Renal cortex interstitium (tissue), 11 donors: ENCODE measurements around the gene UTP25. TPM values are rescaled to one million over a fixed set of nuclear protein-coding genes. Genes with fewer than 3 reads are reported as not detected.
A peak's percentile ranks its signal among the peaks of the same experiment; 100 is the strongest.

Source experiments
- DNase-seq, 11 donors: peaks; one replicate each; pipeline ENCODE4 v3.0.0-alpha.2; 2013; ENCODE audit warnings: low read depth in 9 of 11, low spot score in 4 of 11; ENCODE audit errors: extremely low read depth in 1 of 11
- polyA plus RNA-seq, 3 donors: library from polyadenylated mRNA; unstranded; fragments of 120-200 nt; gene quantifications; one replicate each; pipeline ENCODE4 v1.2.1, GENCODE V29; 2013; ENCODE audit not compliant: insufficient read length in 3 of 3

The UTP25 gene
- polyA plus RNA-seq, 3 donors = 9.4 to 11.3 (median 11.1) TPM

DNA sequence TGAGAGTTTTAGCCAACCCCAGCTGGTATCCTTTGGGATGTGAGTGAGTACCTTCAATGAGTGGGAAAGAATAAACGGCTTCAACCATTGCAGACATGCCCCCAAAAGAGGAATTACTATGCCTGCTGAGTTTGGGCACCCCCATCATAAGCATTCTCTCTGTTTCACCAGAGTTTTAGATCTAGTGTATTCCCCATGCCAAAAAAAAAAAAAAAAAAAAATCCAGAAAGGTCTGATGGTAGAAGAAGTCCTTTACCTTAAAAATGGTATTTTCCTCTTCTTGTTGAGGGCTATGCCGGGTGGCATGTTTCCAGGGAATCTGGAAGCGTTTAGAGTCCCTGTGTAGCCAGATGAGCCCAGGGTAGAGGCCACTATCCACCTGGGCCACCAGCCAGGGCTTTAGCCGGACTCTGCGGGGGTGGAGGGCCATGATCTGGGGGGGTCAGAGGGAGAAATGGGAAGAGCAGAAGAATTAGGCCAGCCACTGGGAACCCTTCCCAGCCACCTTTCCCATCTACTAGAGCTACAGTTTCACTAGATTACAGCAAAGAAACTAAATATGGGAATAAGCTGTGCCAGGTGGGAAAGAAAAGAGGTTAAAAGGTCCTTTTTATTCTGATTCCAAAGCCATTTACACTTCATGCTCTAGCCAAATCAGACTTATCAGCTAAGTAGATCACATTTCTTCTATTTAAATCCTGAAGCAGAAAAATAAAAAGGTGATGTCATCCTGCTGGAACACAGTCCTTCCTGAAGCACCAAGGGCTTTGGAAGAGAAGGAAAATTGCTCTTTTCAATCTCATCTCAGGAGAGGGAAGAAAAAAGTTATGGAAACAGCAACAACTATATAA lies 26.6 kb upstream of the UTP25 start:
- DNase-seq = no peak

DNA sequence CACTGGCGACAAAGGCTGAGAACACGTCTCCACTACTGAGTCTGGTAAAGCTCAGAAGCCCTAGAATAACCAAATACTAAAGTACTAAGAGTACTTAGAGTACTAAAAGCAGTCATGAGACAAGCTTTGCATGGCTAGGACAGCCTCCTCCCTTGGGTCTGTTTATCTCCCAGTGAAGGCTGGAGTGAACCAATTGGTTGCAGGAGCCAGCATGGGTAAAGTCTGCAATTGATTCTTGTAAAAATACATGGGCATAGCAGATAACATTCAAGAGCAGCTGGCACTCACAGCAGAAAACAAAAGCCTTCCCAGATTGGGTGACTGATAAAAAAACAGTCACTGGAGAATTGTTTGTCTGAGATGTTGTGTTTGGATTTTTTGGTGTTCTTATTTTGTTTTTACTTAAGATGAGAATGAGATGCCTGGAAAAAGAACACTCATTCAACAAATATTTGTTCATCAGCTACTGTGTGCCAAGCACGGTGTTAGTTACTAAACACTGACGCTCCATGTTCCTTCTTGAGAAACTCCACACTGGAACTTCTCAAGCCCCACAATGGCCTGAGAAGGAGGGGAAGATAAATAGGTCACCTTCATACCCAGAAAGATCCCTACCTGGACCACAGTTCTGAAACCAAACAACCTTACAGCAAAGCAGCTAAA lies 25.5 kb upstream of the UTP25 start:
- no peak for DNase-seq

DNA sequence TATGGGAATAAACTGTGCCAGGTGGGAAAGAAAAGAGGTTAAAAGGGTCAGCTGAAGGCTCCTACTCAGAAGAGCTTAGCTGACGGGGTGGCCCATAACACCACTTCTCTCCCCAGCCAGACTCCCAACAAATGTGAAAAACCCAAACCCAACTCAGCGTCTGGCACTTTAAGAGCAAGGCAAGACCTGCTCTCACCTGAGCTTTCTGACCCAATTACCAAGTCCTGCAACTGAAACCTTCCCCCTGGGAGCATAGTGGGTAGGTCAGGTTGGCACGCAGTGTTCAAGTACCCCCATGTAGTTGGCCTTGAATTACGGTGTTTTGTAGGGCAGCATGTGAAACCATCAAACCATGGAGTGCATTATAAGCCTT lies 25.0 kb upstream of the UTP25 start:
- no peak for DNase-seq

DNA sequence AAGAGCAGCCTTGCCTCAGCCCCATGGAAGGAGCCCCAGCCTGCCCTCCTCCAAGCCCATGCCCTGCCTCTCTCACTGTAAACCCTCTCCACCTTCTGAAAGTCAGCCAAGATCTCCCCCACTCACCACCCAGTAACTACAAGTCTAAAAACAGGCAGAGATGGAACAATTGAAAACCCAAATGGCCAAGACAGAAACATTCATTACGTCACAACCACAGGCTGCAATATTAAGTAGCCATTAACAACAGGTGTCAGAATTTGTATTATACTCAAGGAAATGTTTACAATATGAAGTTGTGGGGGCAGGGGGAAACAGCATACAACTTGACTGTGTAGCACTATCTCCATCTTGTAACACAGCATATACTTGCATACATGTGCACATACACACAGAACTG lies 24.2 kb upstream of the UTP25 start:
- no peak for DNase-seq

DNA sequence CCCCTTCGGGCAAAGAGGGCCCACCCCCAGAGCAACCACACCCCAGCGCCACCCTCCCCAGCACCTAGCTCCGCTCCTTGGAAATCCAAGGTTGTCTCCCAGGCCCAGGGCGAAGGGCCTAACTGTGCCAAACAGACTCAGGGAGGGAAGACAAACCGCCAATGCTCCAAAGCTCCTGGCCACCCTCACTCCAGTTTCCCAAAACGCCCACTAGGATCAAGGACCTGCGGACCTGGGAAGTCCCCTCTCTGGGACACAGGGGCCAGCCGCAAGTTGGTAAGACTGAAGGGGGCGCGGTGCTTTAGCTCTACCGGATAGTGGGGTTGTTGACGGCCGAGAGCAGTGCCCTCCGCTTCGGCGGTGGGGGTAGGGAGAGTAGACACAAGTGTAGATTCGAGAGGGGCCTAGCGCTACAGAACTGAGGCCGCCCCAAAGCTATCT lies 22.4 kb upstream of the UTP25 start:
- no peak for DNase-seq

DNA sequence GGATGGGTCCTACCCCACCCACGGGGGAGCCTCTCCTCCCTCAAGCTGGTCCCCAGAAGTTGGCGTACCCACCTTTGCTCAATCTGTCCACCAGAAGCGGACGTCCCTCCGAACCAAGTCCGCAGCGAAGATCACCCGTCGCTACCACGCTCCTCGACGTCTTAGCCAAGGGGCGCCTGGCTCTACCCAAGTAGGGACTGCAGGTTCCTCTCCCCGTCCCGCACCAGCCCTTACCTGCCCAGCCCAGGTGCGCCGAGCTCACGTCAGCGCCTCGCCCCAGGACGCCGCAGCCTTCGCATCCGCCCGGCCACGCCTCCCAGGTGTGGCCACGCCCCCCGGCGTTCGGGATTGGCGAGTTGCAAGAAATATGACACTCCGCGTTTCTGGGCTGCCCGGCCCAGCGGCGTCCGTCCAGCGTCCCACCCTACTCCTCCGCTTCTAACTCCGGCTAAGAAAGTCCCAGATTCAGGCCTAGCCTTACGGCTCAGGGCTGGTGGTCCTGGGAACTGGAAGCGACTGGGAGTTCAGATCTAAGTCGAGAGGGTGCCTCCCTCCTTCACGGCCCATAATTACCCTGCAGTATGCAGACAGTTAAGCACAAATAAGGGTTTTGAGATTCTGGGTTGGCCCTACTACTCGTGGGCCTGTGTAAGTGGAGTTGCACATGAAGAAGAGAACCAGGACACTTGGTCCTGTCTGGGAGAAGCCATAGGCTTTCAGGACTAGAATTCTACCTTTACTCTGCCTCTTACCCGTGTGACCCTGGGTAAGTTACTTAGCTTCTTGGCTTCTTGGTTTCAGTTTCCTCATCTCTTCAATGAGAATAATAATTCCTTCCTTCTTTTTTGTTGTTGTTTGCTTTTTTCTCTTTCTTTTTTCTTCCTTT lies 21.7 kb upstream of the UTP25 start, which contains the start of gene IRF6:
IRF6 (minus strand) TSS at position 268 of the 886 bp plus-strand sequence. CDS start 4,729 bp downstream, outside the sequence.
- DNase-seq = peak; percentile 60 to 85 (median 76)

DNA sequence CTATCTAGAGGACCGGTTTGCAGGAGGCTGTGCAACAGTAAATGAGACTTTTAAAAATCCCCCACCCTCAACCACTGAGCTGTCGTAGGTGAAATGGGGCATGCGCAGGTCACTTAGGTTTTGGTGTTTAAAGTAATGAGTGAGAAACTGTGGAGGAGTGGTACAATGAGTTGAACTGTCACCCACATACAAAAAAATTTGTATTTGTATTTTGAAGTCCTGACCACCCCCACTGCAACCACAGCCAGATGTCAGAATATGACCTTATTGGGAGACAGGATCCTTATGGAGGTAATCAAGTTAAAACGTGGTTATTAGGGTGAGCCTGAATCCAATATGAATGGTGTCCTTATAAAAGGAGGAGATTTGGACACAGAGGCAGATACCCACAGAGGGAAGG lies 20.3 kb upstream of the UTP25 start:
- no peak for DNase-seq

DNA sequence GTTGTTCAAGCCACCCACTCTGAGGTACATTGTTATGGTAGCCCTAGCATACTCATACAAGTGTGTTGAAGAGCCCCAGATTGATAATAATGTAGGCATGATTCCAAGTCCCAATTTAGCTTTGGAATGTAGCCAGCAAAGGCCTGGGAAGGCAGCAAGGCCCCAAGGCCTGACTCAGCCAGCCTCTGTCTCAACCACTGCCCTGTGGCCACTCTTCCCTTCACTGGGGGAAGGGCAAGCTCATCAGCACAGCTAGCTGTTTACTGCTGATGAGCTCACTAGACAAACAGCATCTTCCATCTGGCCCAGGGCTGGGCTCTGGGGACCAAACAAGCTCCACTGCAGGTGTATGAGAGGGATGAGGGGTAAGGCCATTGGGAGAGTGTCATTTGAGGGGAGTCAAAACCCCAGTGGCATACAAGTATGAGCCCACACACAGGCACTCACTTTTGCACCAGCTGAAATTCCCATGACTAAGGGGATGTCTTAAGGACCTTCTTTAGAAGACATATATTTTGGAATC lies 19.7 kb upstream of the UTP25 start:
- DNase-seq = no peak

DNA sequence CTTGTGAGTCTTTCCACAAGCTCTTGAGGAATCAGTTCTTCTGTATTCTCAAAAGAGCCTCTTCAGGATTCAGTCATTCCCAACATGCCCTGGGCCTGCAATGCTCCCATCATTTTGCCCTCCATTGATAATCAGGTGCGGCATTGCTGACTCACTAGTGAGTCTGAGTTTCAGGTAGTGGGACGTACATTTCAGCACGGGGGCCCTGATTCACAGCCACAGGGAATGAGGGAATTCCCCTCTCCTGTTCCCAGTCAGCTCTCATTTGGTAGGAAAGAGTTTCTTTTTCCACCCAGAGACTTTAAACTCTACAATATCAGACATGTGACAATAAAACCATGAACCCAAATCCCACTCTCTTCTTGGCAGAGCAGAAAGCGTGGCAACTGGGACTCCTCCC lies 18.2 kb upstream of the UTP25 start:
- no peak for DNase-seq

DNA sequence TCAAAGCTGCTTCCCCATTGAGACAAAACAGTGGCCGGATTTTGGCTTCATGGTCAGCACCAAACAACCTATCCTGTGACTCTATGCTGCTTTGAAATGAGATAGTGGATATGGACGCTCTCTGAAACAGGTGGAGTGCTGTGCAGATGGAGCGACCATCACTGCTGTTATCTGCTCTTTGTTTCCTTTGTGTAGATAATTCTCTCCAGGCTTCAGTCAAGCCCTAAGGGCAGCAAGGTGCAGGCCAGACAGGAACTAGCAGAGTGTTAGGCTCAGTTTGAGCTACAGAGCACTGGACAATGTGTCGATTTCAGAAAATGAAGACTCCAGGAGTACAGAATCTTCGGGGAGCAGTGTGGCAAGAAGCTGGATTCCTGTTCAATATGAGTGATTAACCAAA lies 17.0 kb upstream of the UTP25 start:
- DNase-seq = no peak

DNA sequence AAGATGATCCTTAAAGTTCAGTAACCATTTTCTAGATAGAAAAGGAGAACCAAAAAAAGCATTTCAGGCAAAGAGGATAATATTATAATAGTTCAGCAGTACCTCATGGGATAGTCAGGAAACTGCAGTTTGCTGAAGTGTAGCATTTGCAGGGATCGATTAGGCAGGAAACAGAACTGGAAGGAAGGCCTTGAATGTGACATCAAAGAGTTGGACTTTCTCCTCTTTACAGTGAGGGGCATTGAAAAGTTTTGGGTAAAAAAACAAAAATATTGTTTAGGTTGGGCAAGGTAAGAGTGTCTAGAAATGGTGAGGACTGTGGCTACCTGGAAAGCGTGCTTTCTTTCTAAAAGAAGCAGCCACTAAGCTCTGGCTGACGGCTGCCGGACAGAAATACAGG lies 13.9 kb upstream of the UTP25 start:
- DNase-seq = no peak

DNA sequence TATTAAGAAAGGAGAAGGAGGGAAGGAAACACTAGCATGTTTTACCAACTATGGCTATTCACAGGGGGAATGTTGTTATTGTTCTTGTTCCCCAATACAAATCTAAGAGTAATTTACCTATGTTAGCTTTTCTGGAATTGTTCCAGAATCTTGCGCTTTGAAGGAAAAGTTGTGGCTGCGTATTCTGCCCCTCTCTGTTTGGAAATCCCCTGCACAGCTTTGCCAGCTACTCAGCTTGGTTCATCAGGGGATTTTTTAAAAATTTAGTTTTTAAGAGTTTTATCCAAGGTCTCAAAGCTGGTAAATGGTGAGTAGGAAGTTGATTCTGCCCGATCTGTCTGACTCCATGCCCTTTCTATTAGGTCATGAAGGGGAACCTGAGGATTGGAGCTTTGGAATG lies 12.3 kb upstream of the UTP25 start:
- no peak for DNase-seq

DNA sequence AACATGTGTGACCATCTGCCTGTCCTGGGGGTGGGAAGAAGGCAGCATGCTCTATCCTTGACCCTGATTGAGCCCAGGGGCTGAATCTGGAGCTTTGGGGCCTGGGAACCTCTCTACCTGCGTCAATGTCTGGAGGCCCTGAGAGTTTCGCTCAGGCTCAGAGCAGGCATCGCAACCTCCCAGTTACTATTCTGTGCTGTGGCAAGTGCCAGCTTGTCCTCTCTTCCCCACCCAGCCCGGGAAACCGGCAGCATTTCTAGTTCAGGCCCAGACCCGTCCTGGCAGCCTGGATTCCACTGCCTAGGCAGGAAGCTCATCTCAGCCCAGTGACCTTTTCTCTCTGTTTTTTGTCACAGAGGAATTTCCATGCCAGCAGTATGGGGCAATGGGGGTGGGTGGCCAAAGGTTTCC lies 11.8 kb upstream of the UTP25 start:
- DNase-seq = no peak

DNA sequence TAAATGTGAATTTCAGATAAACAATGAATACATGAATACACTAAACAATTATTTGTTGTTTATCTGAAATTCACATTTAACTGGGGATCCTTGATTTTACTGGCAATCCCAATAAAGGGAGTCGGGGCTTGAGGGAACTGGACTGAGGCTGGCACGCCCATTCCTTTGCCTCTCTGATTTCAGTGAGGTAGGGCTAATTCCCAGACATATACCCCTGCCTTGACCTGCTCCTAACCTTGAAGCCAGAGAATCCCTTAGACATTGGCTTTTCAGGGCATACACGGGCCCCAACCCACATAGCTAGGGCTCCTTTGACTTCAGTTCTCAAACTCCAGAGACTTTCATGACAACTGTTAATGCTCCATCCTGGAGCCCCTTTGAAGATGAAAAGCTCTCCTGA lies 10.8 kb upstream of the UTP25 start:
- no peak for DNase-seq

DNA sequence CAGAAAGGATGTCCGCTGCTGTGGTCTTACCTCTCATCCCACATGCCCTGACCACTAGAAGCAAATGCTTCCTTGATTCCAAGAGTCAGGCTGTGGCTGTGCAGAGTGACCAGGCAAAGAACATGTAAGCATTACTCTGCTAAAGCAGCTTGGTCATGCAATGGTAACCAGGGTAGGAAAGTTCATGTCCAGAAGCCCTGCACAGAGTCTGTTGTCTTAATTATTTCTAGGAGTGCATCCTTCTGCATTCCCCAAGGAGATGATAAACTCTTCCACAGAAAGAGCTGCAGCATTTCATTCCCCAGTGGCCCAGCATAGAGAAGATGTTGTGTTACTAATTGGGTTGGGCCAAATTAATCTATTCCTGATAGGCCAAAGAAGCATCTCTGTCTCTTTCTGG lies 10.1 kb upstream of the UTP25 start:
- DNase-seq = no peak

DNA sequence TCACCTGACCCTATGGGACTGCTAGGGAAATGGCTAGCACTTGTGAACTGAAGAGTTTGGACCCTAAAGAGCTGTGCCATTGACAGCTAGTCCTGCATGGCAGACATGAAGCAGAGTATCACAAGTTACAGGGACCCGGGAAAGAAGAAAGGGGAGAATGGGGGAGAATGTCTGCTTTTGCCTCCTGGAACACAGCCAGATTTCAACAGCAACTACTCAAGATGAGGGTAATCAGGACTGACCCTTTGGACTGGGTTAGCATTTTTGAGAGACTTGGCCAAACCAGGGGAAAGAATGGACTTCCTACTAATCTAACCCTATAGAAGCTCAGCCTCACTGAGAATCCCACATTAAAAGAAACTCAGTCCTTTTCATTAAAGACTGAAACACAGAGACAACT lies 8.7 kb upstream of the UTP25 start:
- no peak for DNase-seq

DNA sequence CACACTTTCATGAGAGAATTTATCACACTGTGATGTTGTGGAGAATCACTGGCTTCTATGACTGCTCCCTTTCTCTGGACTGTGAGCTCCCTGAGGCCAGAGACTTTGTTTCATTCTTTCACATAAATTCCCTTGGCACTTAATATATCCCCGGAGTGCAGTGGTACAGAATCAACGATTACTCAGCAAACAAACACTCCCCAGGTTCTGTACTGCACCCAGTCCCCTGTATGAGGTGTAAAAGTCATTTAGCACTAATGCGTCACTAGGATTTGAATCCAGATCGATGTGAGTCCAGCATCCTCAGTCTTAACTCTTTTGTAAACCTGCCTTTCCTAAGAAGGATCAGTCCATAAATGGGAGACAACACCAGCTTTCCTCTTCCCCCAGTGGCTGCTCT lies 6.8 kb upstream of the UTP25 start:
- no peak for DNase-seq

DNA sequence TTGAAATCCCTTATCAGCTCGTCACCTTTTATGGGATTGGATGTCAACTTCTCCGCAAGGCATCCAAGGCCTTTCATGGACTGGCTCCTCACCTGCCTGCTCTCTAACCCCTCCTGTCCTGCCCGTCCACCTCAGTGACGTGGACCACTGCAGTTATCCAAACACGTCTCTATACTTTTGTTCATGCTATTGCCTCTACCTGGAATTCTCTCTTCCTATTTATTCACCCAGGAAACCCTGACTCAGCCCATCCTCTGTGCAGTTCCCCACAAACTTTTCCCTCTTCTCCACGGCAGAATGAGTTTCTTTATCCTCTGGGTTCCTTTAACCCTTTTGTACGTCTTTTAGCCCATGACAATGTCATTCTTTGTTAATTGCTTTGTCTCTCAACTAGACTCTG lies 5.1 kb upstream of the UTP25 start:
- no peak for DNase-seq
